C4-2B (cell line): ENCODE data around the gene CPSF7.

Source experiments
- CTCF ChIP-seq: fragments of 450-650 bp; conservative IDR thresholded peaks from 2 replicates; pipeline ENCODE4 v1.5.1; 2017; ENCODE audit warnings: mild to moderate bottlenecking
- ZFX ChIP-seq: fragments of 450-650 bp; IDR thresholded peaks from 2 replicates; pipeline ENCODE4 v1.6.1; 2017

- TF ChIP-seq CTCF (no peak), ZFX (no peak)
Measured at GRCh38 chr11:61368646-61369045, 61.1 kb downstream of the CPSF7 start.
